Measurements from ENCODE around the gene FOXF1.

FOXF1 gene

DNA sequence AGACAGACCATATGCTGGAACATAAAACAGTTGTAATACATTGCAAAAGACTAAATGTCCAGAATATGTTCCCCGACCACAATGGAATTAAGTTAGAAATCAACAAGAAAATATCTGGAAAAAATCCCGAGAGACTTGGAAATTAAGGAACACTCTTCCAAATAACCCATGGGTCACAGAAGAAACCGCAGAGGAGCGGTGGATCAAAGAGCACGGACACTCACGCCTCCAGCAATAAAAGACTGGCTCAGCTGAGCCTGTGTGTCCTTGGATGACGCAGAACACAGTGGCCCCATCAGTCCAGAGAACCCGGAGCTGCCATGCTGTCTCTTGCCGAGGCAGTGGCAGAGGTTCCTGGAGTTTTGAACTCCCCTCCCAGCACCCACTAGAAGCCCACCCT, 30.9 kb upstream of the FOXF1 start:
- no peak for DNase-seq (ENCODE audit: low read depth)
- TF ChIP-seq, protein P1, sequence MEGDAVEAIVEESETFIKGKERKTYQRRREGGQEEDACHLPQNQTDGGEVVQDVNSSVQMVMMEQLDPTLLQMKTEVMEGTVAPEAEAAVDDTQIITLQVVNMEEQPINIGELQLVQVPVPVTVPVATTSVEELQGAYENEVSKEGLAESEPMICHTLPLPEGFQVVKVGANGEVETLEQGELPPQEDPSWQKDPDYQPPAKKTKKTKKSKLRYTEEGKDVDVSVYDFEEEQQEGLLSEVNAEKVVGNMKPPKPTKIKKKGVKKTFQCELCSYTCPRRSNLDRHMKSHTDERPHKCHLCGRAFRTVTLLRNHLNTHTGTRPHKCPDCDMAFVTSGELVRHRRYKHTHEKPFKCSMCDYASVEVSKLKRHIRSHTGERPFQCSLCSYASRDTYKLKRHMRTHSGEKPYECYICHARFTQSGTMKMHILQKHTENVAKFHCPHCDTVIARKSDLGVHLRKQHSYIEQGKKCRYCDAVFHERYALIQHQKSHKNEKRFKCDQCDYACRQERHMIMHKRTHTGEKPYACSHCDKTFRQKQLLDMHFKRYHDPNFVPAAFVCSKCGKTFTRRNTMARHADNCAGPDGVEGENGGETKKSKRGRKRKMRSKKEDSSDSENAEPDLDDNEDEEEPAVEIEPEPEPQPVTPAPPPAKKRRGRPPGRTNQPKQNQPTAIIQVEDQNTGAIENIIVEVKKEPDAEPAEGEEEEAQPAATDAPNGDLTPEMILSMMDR (IDR thresholded peaks at IDR 0.05; ENCODE audit: insufficient read depth, low read depth, low read length, missing control alignments) = no peak
- no peak overlapping the region for H3K4me3 ChIP-seq (ENCODE audit: low read depth, low read length)

DNA sequence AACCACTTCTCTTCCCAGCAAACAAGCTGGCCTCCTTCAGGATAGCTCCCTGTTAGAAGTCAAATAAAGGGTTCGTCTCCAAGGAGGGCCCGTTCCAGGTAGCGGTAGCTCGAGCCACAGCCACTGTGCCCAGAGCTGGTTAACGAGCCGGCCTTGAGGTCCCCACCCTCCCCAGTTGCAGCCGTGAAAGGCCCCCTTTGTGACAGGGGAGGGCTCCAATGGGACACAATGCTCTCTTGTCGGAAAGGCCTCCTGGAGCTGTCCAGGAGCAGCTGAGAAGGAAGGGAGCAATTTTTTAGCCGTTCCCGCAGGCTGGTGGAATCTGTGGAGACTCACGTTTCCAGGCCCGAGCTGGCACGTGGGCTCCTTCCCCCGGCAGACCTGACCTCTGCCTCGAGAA, 29.9 kb upstream of the FOXF1 start:
- H3K4me3 ChIP-seq (ENCODE audit: low read depth, low read length) = no peak overlapping the region
- DNase-seq (ENCODE audit: low read depth) = no peak
- TF ChIP-seq, protein P1 (IDR thresholded peaks at IDR 0.05; ENCODE audit: insufficient read depth, low read depth, low read length, missing control alignments) = no peak

DNA sequence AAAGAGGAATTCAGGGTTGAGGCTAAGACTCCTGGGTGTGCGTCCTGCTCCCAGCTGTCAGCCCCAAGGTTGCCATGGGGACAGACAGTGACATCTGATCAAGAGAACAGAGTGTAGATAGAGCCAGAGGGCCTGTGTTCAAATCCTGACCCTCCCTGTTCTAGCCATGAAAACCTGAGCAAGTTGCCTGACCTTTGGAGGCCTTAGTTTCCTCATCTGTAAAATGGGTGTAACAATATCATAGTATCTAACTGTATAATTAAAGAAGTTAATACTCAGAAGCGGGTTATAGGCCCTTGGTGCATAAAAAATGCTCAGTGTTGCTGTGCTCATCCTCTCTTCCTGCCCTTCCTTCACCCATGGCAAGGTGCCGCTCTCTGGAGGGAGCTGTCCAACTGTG, 28.7 kb upstream of the FOXF1 start:
- H3K4me3 ChIP-seq (ENCODE audit: low read depth, low read length) = no peak overlapping the region
- no peak for DNase-seq (ENCODE audit: low read depth)
- TF ChIP-seq, protein P1 (IDR thresholded peaks at IDR 0.05; ENCODE audit: insufficient read depth, low read depth, low read length, missing control alignments) = no peak

DNA sequence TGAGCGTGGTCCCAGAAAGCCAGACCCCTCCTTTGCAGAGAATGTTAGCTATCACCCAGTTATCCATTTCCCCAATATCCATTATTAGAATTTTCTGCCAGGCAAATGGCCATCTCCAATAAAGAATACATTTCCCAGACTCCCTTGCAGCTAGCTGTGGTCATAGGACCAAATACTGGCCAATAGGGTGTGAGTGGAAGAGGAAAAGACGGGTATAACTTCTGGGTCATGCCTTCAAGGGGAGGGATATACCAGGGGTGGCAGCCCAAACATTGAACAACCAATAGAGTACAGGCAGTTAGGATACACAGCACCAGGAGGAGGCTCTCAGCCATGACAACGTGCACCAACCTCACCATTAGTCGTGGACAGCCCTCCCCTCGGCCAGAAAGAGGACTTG, 26.1 kb upstream of the FOXF1 start:
- TF ChIP-seq, protein P1 (IDR thresholded peaks at IDR 0.05; ENCODE audit: insufficient read depth, low read depth, low read length, missing control alignments) = no peak
- no peak overlapping the region for H3K4me3 ChIP-seq (ENCODE audit: low read depth, low read length)
- no peak for DNase-seq (ENCODE audit: low read depth)

DNA sequence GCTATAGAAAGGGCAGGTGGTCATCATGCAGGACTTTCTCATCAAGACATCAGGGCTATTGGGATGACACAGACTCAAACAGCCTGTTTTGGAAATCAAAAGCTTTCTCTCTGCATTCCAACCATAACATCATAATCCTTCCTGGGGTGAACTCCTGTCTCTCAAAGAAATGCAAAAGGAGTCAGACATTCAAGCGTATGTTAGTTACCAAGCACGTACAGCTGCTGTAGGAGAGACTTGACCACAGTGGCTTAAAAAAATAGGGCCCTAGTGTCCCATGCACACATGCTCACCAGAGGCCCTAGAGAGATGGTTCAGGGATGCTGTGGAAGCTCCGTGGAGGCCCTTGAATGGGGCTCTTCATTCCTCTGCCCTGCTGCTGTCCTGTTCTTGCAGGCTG, 24.6 kb upstream of the FOXF1 start:
- TF ChIP-seq, protein P1 (IDR thresholded peaks at IDR 0.05; ENCODE audit: insufficient read depth, low read depth, low read length, missing control alignments) = no peak
- no peak for DNase-seq (ENCODE audit: low read depth)
- H3K4me3 ChIP-seq (ENCODE audit: low read depth, low read length) = no peak overlapping the region

DNA sequence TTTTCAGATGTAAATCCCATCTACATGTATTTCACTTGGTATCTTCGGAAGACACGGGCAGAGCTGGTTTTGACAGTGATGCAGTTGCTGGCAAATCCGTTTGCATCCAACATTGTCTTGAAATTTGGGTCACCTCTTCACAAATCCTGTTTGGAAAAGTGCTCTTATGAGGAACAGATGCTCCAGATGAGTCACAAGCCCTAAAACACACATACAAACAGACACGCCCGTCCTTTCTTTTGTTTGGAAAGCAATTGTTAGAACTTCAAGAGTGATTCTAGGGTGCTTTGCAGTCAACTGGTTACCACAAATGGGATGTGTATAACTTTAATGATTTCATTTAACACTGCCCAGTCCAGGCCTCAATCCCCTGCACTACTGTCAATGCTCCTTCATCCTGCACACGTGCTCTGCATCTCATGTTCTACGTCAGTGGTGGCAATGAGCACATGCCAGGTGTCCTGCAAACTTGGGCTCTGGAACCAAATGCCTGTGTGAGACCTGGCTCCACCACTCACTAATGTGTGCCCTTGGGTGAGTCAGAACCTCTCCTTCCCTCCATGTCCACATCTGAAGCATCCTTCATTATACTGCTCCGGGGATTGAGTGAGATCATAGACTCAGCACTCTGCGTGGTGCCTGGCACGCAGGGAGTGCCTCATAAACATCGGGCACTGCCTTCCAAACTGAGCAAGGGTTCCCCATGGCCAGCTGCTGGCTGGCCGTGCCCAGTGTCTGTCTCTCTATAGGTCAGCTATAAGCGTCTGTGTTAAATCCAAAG, 19.3 kb upstream of the FOXF1 start:
- TF ChIP-seq, protein P1 (IDR thresholded peaks at IDR 0.05; ENCODE audit: insufficient read depth, low read depth, low read length, missing control alignments) = no peak
- H3K4me3 ChIP-seq (ENCODE audit: low read depth, low read length) = no peak overlapping the region
- no peak for DNase-seq (ENCODE audit: low read depth)

DNA sequence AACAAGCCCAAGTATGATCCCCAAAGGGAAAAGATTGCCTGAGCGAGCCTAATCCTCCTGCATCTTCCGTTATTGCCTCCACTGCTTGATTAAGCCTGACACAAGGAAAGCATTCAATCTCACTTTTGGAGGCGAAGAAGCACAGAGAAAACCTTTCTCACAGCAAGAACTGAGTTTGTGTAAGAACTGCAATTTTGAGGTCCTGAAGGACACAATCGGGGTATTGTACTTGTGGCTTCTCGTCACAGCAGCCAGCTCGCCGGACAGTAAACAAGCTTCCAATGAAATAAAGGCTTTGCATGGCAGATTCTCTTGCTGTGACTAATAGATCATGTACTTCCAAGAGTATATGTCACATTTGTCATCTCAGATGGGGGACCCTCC, 18.7 kb upstream of the FOXF1 start:
- TF ChIP-seq, protein P1 (IDR thresholded peaks at IDR 0.05; ENCODE audit: insufficient read depth, low read depth, low read length, missing control alignments) = no peak
- no peak overlapping the region for H3K4me3 ChIP-seq (ENCODE audit: low read depth, low read length)
- no peak for DNase-seq (ENCODE audit: low read depth)
